Endodermal cell (in vitro differentiated cells): ENCODE results near the gene ZZZ3. TPM values are rescaled to one million over a fixed set of nuclear protein-coding genes. Genes with fewer than 3 reads are reported as not detected.

Experiments used
- DNase-seq: peaks from one replicate; pipeline ENCODE4 v3.0.0-alpha.2; 2017
- H3K27ac ChIP-seq: 2 replicates; pipeline ENCODE4 v1.5.1; 2013; ENCODE audit warnings: mild to moderate bottlenecking, low read depth, low read length, moderate library complexity
- H3K27me3 ChIP-seq: 2 replicates; pipeline ENCODE4 v1.6.1; 2013; ENCODE audit warnings: mild to moderate bottlenecking, low read length, moderate library complexity; ENCODE audit not compliant: insufficient read depth, control insufficient read depth, poor library complexity, severe bottlenecking
- H3K36me3 ChIP-seq: 2 replicates; pipeline ENCODE4 v1.7.0; 2013; ENCODE audit warnings: mild to moderate bottlenecking, low read length, moderate library complexity; ENCODE audit not compliant: control insufficient read depth, insufficient read depth
- H3K4me1 ChIP-seq: one replicate; pipeline ENCODE4 v1.7.0; 2013; ENCODE audit warnings: low read length; ENCODE audit not compliant: control insufficient read depth, insufficient read depth
- H3K4me3 ChIP-seq: 2 replicates; pipeline ENCODE4 v1.5.1; 2013; ENCODE audit warnings: mild to moderate bottlenecking, low read length, moderate library complexity
- H3K9ac ChIP-seq: 2 replicates; pipeline ENCODE4 v1.6.1; 2013; ENCODE audit warnings: mild to moderate bottlenecking, low read length, moderate library complexity; ENCODE audit not compliant: poor library complexity, severe bottlenecking; ENCODE audit errors: extremely low read depth
- H3K9me3 ChIP-seq: 2 replicates; pipeline ENCODE4 v1.6.1; 2013; ENCODE audit warnings: mild to moderate bottlenecking, low read length, moderate library complexity; ENCODE audit not compliant: control insufficient read depth
- H3K27ac Mint-ChIP-seq: 2 replicates; pipeline ENCODE4 v1.8.0; 2020; ENCODE audit warnings: mixed read lengths
- H3K27me3 Mint-ChIP-seq: 2 replicates; pipeline ENCODE4 v1.8.0; 2021; ENCODE audit warnings: mild to moderate bottlenecking, mixed read lengths; ENCODE audit not compliant: insufficient read depth
- H3K36me3 Mint-ChIP-seq: 2 replicates; pipeline ENCODE4 v1.8.0; 2020; ENCODE audit warnings: low read depth, mixed read lengths
- H3K4me1 Mint-ChIP-seq: 2 replicates; pipeline ENCODE4 v1.8.0; 2020; ENCODE audit warnings: mixed read lengths
- H3K4me3 Mint-ChIP-seq: 2 replicates; pipeline ENCODE4 v1.8.0; 2020; ENCODE audit warnings: mild to moderate bottlenecking, moderate library complexity, mixed read lengths
- H3K9me3 Mint-ChIP-seq: 2 replicates; pipeline ENCODE4 v1.8.0; 2020; ENCODE audit warnings: mild to moderate bottlenecking, mixed read lengths
- CTCF ChIP-seq: fragments of 200-600 bp; sonication (generic); conservative IDR thresholded peaks from 2 replicates; pipeline ENCODE4 v1.5.0; 2021; ENCODE audit warnings: antibody characterized with exemption, mild to moderate bottlenecking
- WGBS, 2 experiments: methylation state at CpG; one replicate each; pipeline versions ENCODE4 v1.1.5 to v1.1.7; 2013; ENCODE audit warnings: missing lambda C conversion rate in 2 of 2, mixed read lengths in 1 of 2; ENCODE audit not compliant: insufficient coverage in 1 of 2, insufficient read length in 1 of 2; 5-methylcytosine and 5-hydroxymethylcytosine counted together
- total RNA-seq, 2 donors: library from RNA; stranded (reverse); fragmentation: NEBNext Ultra II Directional in 1 of 2; extraction: Animal tissue kit (Norgen Biotek cat#: 25700) in 1 of 2; gene quantifications; 2 replicates in 1 of 2; 3 replicates in 1 of 2; pipeline ENCODE4 v1.2.1, GENCODE V29; 2021

The ZZZ3 gene
- total RNA-seq, 2 donors from 2014 or later: 55.4 to 56.2 TPM

- 90% methylated on average over 1 of the region's 1 CpG; no CpG with 5 or more reads in 1 of the 2 experiments for WGBS, 2 experiments
- Histone ChIP-seq H3K27ac (no peak overlapping the region), H3K9me3 (no peaks in the 10 kb centered on the region), H3K27me3 (no peaks in the 10 kb centered on the region), H3K9ac (no peak overlapping the region), H3K36me3 (peaks cover 9% of the 10 kb centered on the region), H3K4me3 (no peak overlapping the region), H3K4me1 (no peaks in the 10 kb centered on the region)
- Mint-ChIP-seq H3K27me3 (no peaks in the 10 kb centered on the region), H3K4me1 (peaks cover 7% of the 10 kb centered on the region), H3K9me3 (no peaks in the 10 kb centered on the region), H3K27ac (no peak overlapping the region), H3K36me3 (no peaks in the 10 kb centered on the region), H3K4me3 (no peak overlapping the region)
- no peak for TF ChIP-seq CTCF
- no peak for DNase-seq
These were observed 8.6 kb downstream of the ZZZ3 start for GRCh38 chr1:77673716-77674355.

GRCh38 chr1:77673030-77673429 is 9.4 kb downstream of the ZZZ3 start:
- Mint-ChIP-seq H3K4me3 (no peak overlapping the region), H3K9me3 (no peaks in the 10 kb centered on the region)

GRCh38 chr1:77672374-77672773 is 10.1 kb downstream of the ZZZ3 start:
- H3K27ac ChIP-seq: no peak overlapping the region
- no peaks in the 10 kb centered on the region for H3K4me1 ChIP-seq
- peaks cover 9% of the 10 kb centered on the region for H3K36me3 ChIP-seq
- no peak overlapping the region for H3K9ac ChIP-seq
- H3K4me3 ChIP-seq: no peak overlapping the region
- H3K9me3 ChIP-seq: no peaks in the 10 kb centered on the region
- no peaks in the 10 kb centered on the region for H3K27me3 ChIP-seq
- Mint-ChIP-seq H3K9me3 (no peaks in the 10 kb centered on the region), H3K4me1 (peaks cover 7% of the 10 kb centered on the region), H3K27me3 (no peaks in the 10 kb centered on the region), H3K4me3 (no peak overlapping the region), H3K36me3 (no peaks in the 10 kb centered on the region), H3K27ac (no peak overlapping the region)
- 97 to 100% methylated on average over 1 to 2 of the region's 2 CpGs for WGBS, 2 experiments
- no peak for TF ChIP-seq CTCF
- DNase-seq: no peak

More at GRCh38 chr1:77673030-77673429, 9.4 kb downstream of the ZZZ3 start:
- no peaks in the 10 kb centered on the region for H3K9me3 ChIP-seq
- no peak overlapping the region for H3K4me3 ChIP-seq
- Mint-ChIP-seq H3K36me3 (no peaks in the 10 kb centered on the region), H3K27me3 (no peaks in the 10 kb centered on the region), H3K27ac (no peak overlapping the region), H3K4me1 (peaks cover 7% of the 10 kb centered on the region)
- no peak overlapping the region for H3K27ac ChIP-seq
- no peaks in the 10 kb centered on the region for H3K27me3 ChIP-seq
- H3K4me1 ChIP-seq: no peaks in the 10 kb centered on the region
- peaks cover 9% of the 10 kb centered on the region for H3K36me3 ChIP-seq
- no peak overlapping the region for H3K9ac ChIP-seq
- DNase-seq: no peak
- WGBS, 2 experiments: 97 to 98% methylated on average over 5 to 6 of the region's 6 CpGs
- TF ChIP-seq CTCF: no peak
